GM12878 (cell line): ENCODE data around the gene SLC25A44. TPM values are rescaled to one million over a fixed set of nuclear protein-coding genes. Genes with fewer than 3 reads are reported as not detected.
A peak's percentile ranks its signal among the peaks of the same experiment; 100 is the strongest.

ENCODE experiments used
- ATAC-seq: fragments of 200-7000 bp; cut with Tn5 transposase; 3 replicates; pipeline ENCODE4 v1.9.1; 2020; ENCODE audit warnings: mild to moderate bottlenecking, moderate library complexity
- BruUV-seq: library from RNA; stranded (reverse); fragments of 400-500 nt; replicated peaks from 2 replicates; lab custom pipeline; 2021; lab: Mats Ljungman, UMichigan
- CTCF ChIA-PET: fragments of 300-600 bp; sonication (Branson Sonifier 250); formaldehyde crosslinking; extraction: SDS; loops from one replicate; lab custom pipeline; 2021; ENCODE audit warnings: inconsistent platforms; lab: Yijun Ruan, JAX
- POLR2A ChIA-PET: fragments of 350-600 bp; formaldehyde crosslinking; extraction: SDS; loops from one replicate; lab custom pipeline; 2021; ENCODE audit warnings: inconsistent platforms; lab: Charles Lee
- RAD21 ChIA-PET: fragments of 300-600 bp; sonication (Branson Sonifier 250); formaldehyde crosslinking; loops from one replicate; lab custom pipeline; 2023; ENCODE audit warnings: antibody characterized with exemption; ENCODE audit not compliant: unreplicated experiment; lab: Charles Lee
- SMC1A ChIA-PET: fragments of 300-600 bp; sonication (Branson Sonifier 250); formaldehyde crosslinking; loops from one replicate; lab custom pipeline; 2023; ENCODE audit not compliant: unreplicated experiment, uncharacterized antibody; lab: Charles Lee
- DNase-seq: peaks from one replicate; pipeline ENCODE4 v3.0.0-alpha.2; 2011; ENCODE audit warnings: low read depth, low spot score
- FAIRE-seq: peaks from 3 replicates; lab custom pipeline; 2011; peaks lifted over from hg19 to GRCh38; lab: Jason Lieb, UNC
- H2AFZ ChIP-seq: 2 replicates; pipeline ENCODE4 v1.6.0; 2011; ENCODE audit warnings: low read depth, low read length, control low read depth; ENCODE audit not compliant: control insufficient read depth
- H3K27ac ChIP-seq: 2 replicates; pipeline ENCODE4 v1.5.1; 2011; ENCODE audit warnings: control low read depth; ENCODE audit not compliant: control insufficient read depth, insufficient read depth
- H3K27me3 ChIP-seq, 2 experiments: replicated peaks in 1 of 2; 2 replicates each; pipeline versions ENCODE4 v1.6.0 to v1.6.1; 2011; ENCODE audit warnings: low read length in 1 of 2; ENCODE audit not compliant: control insufficient read depth in 2 of 2, insufficient read depth in 2 of 2
- H3K36me3 ChIP-seq, 2 experiments: 2 replicates each; pipeline ENCODE4 v1.5.1; 2011; ENCODE audit warnings: low read length in 1 of 2; ENCODE audit not compliant: control insufficient read depth in 2 of 2, insufficient read depth in 2 of 2
- H3K4me1 ChIP-seq: 2 replicates; pipeline ENCODE4 v1.6.1; 2011; ENCODE audit warnings: mild to moderate bottlenecking, low read length, moderate library complexity, mixed read lengths; ENCODE audit not compliant: control insufficient read depth, insufficient read depth
- H3K4me2 ChIP-seq: 2 replicates; pipeline ENCODE4 v1.6.0; 2011; ENCODE audit warnings: control low read depth; ENCODE audit not compliant: control insufficient read depth, insufficient read depth
- H3K4me3 ChIP-seq: fragments of 200-600 bp; sonication (generic); 2 replicates; pipeline ENCODE4 v1.5.1; 2016
- H3K79me2 ChIP-seq: 2 replicates; pipeline ENCODE4 v1.6.0; 2011; ENCODE audit warnings: low read length; ENCODE audit not compliant: control insufficient read depth, insufficient read depth
- H3K9ac ChIP-seq: 2 replicates; pipeline ENCODE4 v1.8.0; 2011; ENCODE audit warnings: low read length, control low read depth, mixed read lengths; ENCODE audit not compliant: control insufficient read depth, insufficient read depth
- H3K9me3 ChIP-seq: replicated peaks from 3 replicates; pipeline ENCODE4 v1.5.1; 2011; ENCODE audit warnings: mild to moderate bottlenecking, low read length; ENCODE audit not compliant: control insufficient read depth, insufficient read depth
- H4K20me1 ChIP-seq: 2 replicates; pipeline ENCODE4 v1.6.0; 2011; ENCODE audit not compliant: control insufficient read depth, insufficient read depth
- CBFB ChIP-seq: IDR thresholded peaks from 2 replicates; pipeline ENCODE4 v1.6.1; 2016; ENCODE audit warnings: antibody characterized with exemption, low read depth
- CHD1 ChIP-seq: IDR thresholded peaks from 2 replicates; pipeline ENCODE4 v1.6.1; 2012; ENCODE audit warnings: low read depth, low read length, improper control_type of control experiment
- ETV6 ChIP-seq, 2 experiments: fragments of 450-650 bp in 1 of 2; IDR thresholded peaks in 1 of 2; conservative IDR thresholded peaks in 1 of 2; 2 replicates each; pipeline ENCODE4 v1.6.1; 2014; ENCODE audit warnings: antibody characterized with exemption in 1 of 2, borderline replicate concordance in 1 of 2, low read depth in 1 of 2, mild to moderate bottlenecking in 1 of 2, moderate library complexity in 1 of 2
- JUNB ChIP-seq: IDR thresholded peaks from 2 replicates; pipeline ENCODE4 v1.6.1; 2016; ENCODE audit warnings: antibody characterized with exemption, mild to moderate bottlenecking
- MXI1 ChIP-seq: fragments of 150-350 bp; IDR thresholded peaks from 2 replicates; pipeline ENCODE4 v1.6.1; 2011; ENCODE audit warnings: low read depth, mild to moderate bottlenecking, inconsistent platforms, low read length, improper control_type of control experiment
- NRF1 ChIP-seq: conservative IDR thresholded peaks from 2 replicates; pipeline ENCODE4 v1.6.1; 2011; ENCODE audit warnings: mild to moderate bottlenecking, low read depth, low read length, improper control_type of control experiment
- RELA ChIP-seq: fragments of 450-650 bp; IDR thresholded peaks from 2 replicates; pipeline ENCODE4 v1.8.0; 2014; ENCODE audit warnings: borderline replicate concordance; ENCODE audit not compliant: partially characterized antibody
- STAT3 ChIP-seq: IDR thresholded peaks from 2 replicates; pipeline ENCODE4 v1.6.1; 2011; ENCODE audit warnings: low read depth, low read length, improper control_type of control experiment
- TCF3 ChIP-seq: IDR thresholded peaks from 2 replicates; pipeline ENCODE4 v1.6.1; 2012; ENCODE audit warnings: low read depth, mild to moderate bottlenecking, low read length, borderline replicate concordance; ENCODE audit not compliant: insufficient read depth
- WGBS: methylation state at CpG from one replicate; pipeline ENCODE4 v1.1.6; 2016; ENCODE audit warnings: low lambda C conversion rate; ENCODE audit not compliant: insufficient replicate concordance, insufficient coverage; ENCODE audit errors: missing lambda C conversion rate; 5-methylcytosine and 5-hydroxymethylcytosine counted together
- in situ Hi-C: fragments of 300-500 bp; cut with MboI; formaldehyde crosslinking; loops from 9 replicates; pipeline ENCODE4 v1.14.3; 2018; ENCODE audit warnings: mixed read lengths
- intact Hi-C: fragments of 100-400 bp; cut with micrococcal nuclease; formaldehyde crosslinking; loops from one replicate; pipeline ENCODE4 v1.14.2; 2022; ENCODE audit not compliant: unreplicated experiment
- polyA plus RNA-seq, 11 experiments: library from polyadenylated mRNA; depleted of rRNA in 4 of 11; unstranded in 6 of 11; stranded (reverse) in 5 of 11; fragments of >200 nt; fragmentation: Nextera tagmentation in 4 of 11; fragmentation: Illumina TruSeq in 1 of 11; extraction: Ambion mirVana in 4 of 11; extraction: Trizol in 1 of 11; gene quantifications; 1 replicate in 1 of 11; 2 replicates in 10 of 11; pipeline versions ENCODE4 v1.2.1 to v1.2.3, GENCODE V29; 2011 to 2016; ENCODE audit warnings: inconsistent platforms in 2 of 11, missing spikeins in 2 of 11, low read depth in 1 of 11
- total RNA-seq, 4 experiments: library from RNA; depleted of rRNA in 3 of 4; stranded (reverse); fragments of >200 nt in 3 of 4; fragmentation: Illumina TruSeq in 1 of 4; extraction: Trizol in 1 of 4; gene quantifications; 2 replicates each; pipeline versions ENCODE4 v1.2.1 to v1.2.3, GENCODE V29; 2013 to 2021
- TF ChIP-seq, protein P1 (sequence below): IDR thresholded peaks from 2 replicates; pipeline ENCODE4 v1.6.1; 2012; ENCODE audit warnings: low read depth, low read length, improper control_type of control experiment
- TF ChIP-seq, protein P2 (sequence below): fragments of 150-350 bp; IDR thresholded peaks from 2 replicates; pipeline ENCODE4 v1.6.1; 2014; ENCODE audit warnings: mild to moderate bottlenecking, low read depth, low read length

The SLC25A44 gene
- total and polyA plus RNA-seq, 10 of the 15 experiments (the other 5 are each of a cell fraction or from before 2014, with no cell fraction given), result 7.1 to 43.3 (median 30.4) TPM

DNA sequence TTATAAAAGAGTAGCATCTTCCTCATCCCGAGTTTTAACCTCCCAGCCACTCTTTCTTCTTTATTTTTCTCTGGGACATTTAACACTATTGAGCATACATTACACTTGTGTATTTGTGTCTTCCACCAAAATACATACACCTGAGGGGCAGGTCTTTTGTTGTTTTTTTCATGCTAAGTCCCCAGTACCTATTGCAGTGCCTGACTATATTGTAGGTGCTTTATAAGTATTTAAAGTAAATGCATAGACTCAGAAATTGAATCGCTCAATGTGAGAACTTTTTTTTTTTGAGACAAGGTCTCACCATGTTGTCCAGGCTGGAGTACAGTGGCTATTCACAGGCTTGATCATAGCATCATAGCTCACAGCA, 48.3 kb upstream of the SLC25A44 start:
- H3K27ac ChIP-seq, result no peak overlapping the region; the same call in 1 of the 2 replicates
- in situ Hi-C loops, result loop anchor here (5.0 kb wide), 1 partner anchor 77 kb away; no protein-coding TSS in a partner anchor
- H4K20me1 ChIP-seq, result no peaks in the 10 kb centered on the region
- TF ChIP-seq CHD1, result no peak
- no peaks in the 10 kb centered on the region for H3K9me3 ChIP-seq
- intact Hi-C loops, result loop anchor here (1.0 to 5.0 kb wide), 2 partner anchors 80 to 172 kb away; no protein-coding TSS in a partner anchor
- H3K79me2 ChIP-seq, result no peaks in the 10 kb centered on the region
- WGBS, result 100% methylated on average over 2 of the region's 2 CpGs
- BruUV-seq, result no TSS peak
- ChIA-PET RAD21 (interaction anchor here (0.6 to 17.9 kb wide), 14 partner anchors 9 to 174 kb away, joined by 3 to 361 read pairs (median 4); partner anchors contain the start of genes PMF1 and SMG5), SMC1A (interaction anchor here (0.6 to 22.3 kb wide), 16 partner anchors 11 to 176 kb away, joined by 3 to 411 read pairs (median 5); partner anchors contain the start of gene TMEM79), POLR2A (interaction anchor here (0.6 to 11.7 kb wide), 5 partner anchors 49 to 82 kb away, joined by 3 to 158 read pairs (median 7); partner anchors contain the start of gene SLC25A44), CTCF (interaction anchor here (0.6 to 16.8 kb wide), 26 partner anchors 8 to 300 kb away, joined by 3 to 502 read pairs (median 4); partner anchors contain the start of genes LMNA, PAQR6, PMF1 and SLC25A44)
- no peak for DNase-seq
- no peak for FAIRE-seq
- no peaks in the 10 kb centered on the region for H3K36me3 ChIP-seq
- no peak overlapping the region for H3K9ac ChIP-seq
- peak overlapping the region; percentile 89; the same call in 1 of the 2 replicates for H3K4me2 ChIP-seq
- no peak overlapping the region; the same call in 1 of the 2 replicates for H2AFZ ChIP-seq
- H3K4me1 ChIP-seq, result peaks cover 43% of the 10 kb centered on the region
- no peak overlapping the region for H3K4me3 ChIP-seq
- no peaks in the 10 kb centered on the region for H3K27me3 ChIP-seq
- ATAC-seq, result no peak

DNA sequence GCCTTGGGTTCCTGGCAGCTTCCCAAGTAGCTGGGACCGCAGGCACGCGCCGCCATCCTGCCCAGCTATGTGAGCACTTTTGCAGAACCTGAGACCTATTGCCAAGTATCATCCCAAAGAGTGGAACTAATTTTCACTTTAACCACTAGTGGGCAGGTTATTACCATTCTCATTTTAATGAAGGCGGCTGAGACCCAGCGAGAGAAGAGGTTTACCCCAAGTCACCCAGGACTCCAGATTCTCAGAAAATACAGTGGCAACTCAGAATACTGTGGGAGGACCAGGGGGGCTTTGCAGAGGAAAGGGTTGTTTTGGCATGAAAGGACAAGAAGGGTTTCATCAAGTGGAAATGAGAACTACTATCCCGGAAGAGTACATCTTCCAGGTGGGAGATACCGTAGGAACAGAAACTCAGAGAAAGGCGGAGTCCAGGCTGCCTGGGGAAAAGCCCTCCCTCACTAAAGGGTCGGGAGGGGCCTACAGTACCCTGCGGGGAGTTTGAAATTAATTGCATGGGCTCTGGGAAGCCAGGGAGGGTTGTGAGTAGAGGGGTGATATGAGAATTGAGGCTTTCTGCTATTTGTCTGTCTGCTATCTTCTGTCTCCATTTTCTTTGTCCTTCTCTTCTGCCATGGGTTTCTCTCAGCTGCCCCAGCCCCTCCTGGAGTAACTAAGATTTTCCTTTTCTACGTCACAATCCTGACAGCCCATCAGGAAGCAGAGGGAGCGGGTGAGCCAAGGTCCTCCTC, 47.7 kb upstream of the SLC25A44 start:
- Histone ChIP-seq H3K4me1 (peaks cover 49% of the 10 kb centered on the region), H3K27me3 (no peaks in the 10 kb centered on the region), H4K20me1 (no peaks in the 10 kb centered on the region), H3K9ac (peak overlapping the region; percentile 66), H2AFZ (peak overlapping the region; percentile 85), H3K4me3 (peak overlapping the region; percentile 30), H3K27ac (peak overlapping the region; percentile 67), H3K9me3 (no peaks in the 10 kb centered on the region), H3K4me2 (peak overlapping the region; percentile 89), H3K79me2 (no peaks in the 10 kb centered on the region), H3K36me3 (no peaks in the 10 kb centered on the region)
- SMC1A ChIA-PET, result interaction anchor here (0.6 to 22.3 kb wide), 23 partner anchors 10 to 176 kb away, joined by 3 to 411 read pairs (median 5); partner anchors contain the start of genes PMF1 and TMEM79
- POLR2A ChIA-PET, result interaction anchor here (0.6 to 11.7 kb wide), 6 partner anchors 50 to 82 kb away, joined by 3 to 158 read pairs (median 10); partner anchors contain the start of genes PMF1 and SLC25A44
- ATAC-seq (peak; percentile 62), FAIRE-seq (peak; percentile 79), DNase-seq (peak; percentile 66)
- RAD21 ChIA-PET, result interaction anchor here (0.6 to 17.9 kb wide), 17 partner anchors 8 to 299 kb away, joined by 3 to 361 read pairs (median 4); partner anchors contain the start of genes PMF1 and SMG5
- CTCF ChIA-PET, result interaction anchor here (0.6 to 16.8 kb wide), 31 partner anchors 9 to 300 kb away, joined by 3 to 502 read pairs (median 4); partner anchors contain the start of genes LMNA, PAQR6, PMF1 and SLC25A44
- no TSS peak for BruUV-seq
- intact Hi-C loops, result loop anchor here (1.0 to 5.0 kb wide), 2 partner anchors 79 to 171 kb away; no protein-coding TSS in a partner anchor
- 18% methylated on average over 13 of the region's 13 CpGs for WGBS
- in situ Hi-C loops, result loop anchor here (5.0 kb wide), 1 partner anchor 76 kb away; no protein-coding TSS in a partner anchor
- TF ChIP-seq RELA (no peak), CBFB (0 out of 2 replicates have a peak, but pooled peaks have one; percentile 34), TCF3 (no peak), MXI1 (no peak), NRF1 (no peak), STAT3 (no peak), JUNB (no peak), ETV6 (conservative IDR thresholded peaks at IDR 0.05 in 1 of 2, IDR thresholded peaks at IDR 0.05 in 1 of 2; ENCODE audit: borderline replicate concordance in 1 of 2, low read depth in 1 of 2) (no peak)
- TF ChIP-seq, protein P1, sequence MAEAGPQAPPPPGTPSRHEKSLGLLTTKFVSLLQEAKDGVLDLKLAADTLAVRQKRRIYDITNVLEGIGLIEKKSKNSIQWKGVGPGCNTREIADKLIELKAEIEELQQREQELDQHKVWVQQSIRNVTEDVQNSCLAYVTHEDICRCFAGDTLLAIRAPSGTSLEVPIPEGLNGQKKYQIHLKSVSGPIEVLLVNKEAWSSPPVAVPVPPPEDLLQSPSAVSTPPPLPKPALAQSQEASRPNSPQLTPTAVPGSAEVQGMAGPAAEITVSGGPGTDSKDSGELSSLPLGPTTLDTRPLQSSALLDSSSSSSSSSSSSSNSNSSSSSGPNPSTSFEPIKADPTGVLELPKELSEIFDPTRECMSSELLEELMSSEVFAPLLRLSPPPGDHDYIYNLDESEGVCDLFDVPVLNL, result no peak
- TF ChIP-seq, protein P2, sequence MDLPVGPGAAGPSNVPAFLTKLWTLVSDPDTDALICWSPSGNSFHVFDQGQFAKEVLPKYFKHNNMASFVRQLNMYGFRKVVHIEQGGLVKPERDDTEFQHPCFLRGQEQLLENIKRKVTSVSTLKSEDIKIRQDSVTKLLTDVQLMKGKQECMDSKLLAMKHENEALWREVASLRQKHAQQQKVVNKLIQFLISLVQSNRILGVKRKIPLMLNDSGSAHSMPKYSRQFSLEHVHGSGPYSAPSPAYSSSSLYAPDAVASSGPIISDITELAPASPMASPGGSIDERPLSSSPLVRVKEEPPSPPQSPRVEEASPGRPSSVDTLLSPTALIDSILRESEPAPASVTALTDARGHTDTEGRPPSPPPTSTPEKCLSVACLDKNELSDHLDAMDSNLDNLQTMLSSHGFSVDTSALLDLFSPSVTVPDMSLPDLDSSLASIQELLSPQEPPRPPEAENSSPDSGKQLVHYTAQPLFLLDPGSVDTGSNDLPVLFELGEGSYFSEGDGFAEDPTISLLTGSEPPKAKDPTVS, result no peak
